Activated naive CD4-positive, alpha-beta T cell (primary cell): ENCODE measurements around the gene HLA-F.

Experiments
- DNase-seq, 4 experiments: peaks; one replicate each; lab custom pipeline; 2025; lab: John Stamatoyannopoulos, UW

HLA-F gene

DNA sequence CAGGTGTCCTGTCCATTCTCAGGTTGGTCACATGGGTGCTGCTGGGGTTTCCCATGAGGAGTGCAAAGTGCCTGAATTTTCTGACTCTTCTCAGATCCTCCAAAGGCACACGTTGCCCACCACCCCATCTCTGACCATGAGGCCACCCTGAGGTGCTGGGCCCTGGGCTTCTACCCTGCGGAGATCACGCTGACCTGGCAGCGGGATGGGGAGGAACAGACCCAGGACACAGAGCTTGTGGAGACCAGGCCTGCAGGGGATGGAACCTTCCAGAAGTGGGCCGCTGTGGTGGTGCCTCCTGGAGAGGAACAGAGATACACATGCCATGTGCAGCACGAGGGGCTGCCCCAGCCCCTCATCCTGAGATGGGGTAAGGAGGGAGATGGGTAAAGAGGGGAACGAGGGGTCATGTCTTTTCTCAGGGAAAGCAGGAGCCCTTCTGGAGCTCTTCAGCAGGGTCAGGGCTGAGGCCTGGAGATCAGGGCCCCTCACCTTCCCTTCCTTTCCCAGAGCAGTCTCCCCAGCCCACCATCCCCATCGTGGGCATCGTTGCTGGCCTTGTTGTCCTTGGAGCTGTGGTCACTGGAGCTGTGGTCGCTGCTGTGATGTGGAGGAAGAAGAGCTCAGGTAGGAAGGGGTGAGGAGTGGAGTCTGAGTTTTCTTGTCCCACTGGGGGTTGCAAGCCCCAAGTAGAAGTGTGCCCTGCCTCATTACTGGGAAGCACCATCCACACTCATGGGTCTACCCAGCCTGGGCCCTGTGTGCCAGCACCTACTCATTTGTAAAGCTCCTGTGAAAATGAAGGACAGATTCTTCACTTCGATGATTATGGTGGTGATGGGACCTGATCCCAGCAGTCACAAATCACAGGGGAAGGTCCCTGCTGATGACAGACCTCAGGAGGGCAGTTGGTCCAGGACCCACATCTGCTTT lies 2.0 kb downstream of the HLA-F start:
- no peak for DNase-seq

GRCh38 chr6:29726001-29726400 lies 2.8 kb downstream of the HLA-F start:
- DNase-seq = no peak

DNA sequence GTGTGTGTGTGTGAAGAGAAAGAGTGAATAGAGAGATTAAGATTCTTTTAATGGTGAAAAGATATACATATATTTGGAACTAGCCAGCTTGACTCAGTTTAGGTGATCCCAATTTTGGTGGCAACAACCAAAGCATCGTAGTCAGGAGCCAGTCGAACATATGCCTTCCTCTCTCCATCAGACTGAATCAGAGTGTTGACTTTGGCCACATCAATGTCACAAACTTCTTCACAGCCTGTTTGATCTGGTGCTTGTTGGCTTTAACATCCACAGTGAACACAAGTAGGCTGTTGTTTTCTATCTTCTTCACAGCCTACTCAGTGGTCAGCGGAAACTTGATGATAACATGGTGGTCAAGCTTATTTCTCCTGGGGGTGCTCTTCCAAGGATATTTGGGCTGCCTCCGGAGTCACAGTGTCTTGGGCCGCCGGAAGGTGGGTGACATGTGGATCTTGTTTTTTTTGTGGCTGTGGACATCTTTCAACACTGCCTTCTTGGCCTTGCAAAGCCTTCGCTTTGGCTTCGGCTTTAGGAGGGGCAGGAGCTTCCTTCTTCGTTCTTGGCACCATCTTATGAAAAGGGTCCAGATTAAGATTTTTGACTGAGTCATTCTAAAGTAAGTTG lies 3.4 kb downstream of the HLA-F start:
- DNase-seq = no peak

DNA sequence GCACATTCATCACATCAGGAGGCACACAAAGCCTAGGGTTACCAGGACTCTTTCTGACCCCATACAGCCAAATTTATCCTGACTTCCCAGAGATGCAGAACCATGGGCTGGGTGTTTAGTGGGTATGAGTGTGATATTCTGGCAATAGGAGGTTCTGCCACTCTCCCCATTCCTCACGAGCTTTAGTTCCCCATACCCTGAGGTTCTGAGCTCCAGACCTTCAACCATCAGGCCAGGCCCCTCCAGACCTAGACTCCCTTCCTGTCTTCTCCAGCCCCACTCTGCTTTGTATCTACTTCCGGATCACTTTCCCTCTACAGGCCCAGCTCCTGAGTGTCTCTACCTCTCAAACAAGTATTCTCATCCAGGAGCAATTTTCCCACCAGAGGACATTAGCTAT lies 4.4 kb downstream of the HLA-F start:
- no peak for DNase-seq

DNA sequence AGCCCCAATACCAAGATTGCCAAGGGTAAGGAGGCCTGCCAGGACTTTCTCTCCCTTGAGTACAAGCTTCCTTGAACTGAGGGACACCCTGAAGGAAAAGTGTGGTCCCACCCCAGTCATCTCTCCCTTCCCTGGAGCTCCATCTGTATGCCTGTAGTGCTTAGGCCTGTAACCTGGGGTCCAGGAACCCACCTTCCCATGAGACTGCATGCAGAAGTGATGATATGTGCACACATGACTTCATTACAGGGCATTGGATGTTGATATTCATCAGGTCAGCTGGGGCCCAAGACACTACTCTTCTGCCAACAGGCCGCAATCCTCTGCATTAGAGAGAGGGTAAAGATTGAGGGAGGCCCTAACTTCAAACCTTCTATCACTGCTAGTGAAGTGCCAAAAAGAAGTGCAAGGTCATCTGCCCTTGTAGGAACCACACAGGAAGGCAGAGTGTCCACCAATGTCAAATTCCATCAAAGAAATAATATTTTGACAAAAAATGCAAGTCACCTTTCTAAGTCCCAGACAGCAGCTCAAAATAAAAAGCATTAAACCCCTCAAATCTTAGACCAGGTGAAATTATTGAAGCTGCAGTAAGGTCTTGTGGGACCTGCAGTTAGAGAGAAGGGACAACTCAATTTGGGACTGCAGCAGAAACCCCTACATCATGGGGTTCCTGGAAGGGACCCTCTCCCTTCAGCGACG lies 5.1 kb downstream of the HLA-F start:
- no peak for DNase-seq

DNA sequence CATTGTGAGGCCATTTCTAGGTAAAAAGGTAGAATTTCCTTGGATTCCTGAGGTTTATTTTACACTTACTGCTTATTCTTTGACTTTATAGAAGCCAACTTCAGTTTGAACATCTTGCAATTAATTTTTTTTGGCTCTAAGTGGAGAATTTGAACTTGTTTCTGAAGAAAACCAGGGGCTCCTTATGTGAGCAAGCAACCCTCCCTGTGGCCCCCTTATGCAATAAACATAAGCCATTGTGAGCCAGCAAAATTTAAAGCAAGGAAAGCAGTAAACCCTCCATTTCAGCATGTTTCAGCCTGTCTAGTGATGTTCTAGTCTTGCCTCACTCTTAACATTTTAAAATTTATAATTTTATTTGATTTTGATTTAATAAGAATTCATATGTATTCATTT lies 5.6 kb downstream of the HLA-F start:
- no peak for DNase-seq

GRCh38 chr6:29729774-29730328 lies 6.6 kb downstream of the HLA-F start:
- DNase-seq = no peak

GRCh38 chr6:29730575-29731126 lies 7.4 kb downstream of the HLA-F start:
- no peak for DNase-seq

DNA sequence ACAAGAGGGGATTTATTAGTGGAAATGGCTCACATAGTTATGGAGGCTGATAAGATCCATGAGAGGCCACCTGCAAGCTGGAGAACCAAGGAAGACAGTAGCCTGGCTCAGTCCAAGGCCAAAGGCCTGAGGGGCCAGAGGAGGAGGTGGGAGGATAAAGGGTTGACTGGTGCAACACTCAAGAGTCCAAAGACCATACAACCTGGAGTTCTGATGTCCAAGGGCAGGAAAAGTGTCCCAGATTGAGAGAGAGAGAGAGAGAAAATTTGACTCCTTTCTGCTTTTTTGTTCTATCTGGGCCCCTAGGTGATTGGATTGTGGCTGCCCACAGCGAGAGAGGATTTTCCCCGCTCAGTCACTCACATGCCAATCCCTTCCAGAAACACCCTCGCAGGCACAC lies 8.0 kb downstream of the HLA-F start:
- no peak for DNase-seq

GRCh38 chr6:29733057-29733456 lies 9.8 kb downstream of the HLA-F start:
- DNase-seq = no peak

DNA sequence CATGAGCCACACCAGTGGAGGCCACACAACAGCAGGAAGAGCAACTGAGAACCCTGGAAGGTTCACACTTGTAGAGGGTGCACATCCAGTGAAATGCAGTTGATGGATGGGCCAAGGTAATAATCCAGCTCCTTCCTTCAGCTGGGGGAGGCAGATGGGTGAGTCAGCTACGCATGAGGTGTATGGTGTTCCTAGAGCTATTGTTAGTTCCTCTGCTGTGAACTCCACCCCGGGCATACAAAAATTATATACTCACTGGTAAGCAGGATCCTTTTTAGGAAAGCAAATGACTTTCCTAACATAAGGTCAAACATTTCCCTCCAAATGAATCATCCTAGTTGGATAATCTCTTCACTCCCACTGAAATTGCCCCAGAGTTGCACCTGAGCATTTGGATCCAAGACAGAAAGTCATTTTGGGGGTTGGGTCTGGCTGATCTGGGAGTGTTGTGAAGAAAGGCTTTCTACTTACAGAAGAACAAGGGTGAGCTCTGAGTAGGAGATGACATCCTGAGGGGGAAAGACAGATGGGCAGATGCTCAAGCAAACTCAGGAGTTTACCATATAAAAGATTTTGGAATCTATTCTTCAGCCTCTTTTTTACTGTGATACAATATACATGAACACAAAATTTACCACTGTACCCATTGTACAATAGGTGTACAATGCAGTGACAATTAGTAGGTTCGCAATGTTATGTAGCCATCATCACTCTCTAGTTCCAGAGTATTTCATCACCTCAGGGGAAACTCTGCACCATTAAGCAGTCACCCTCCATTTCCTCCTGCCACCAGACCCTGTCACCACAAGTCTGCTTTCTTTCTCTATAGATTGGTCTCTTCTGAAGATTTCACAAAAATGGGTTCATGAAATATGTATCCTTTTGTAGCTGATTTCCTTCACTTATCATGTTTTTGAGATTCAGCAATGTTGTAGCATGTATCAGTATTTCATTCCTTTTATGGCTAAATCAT lies 11.1 kb downstream of the HLA-F start:
- no peak for DNase-seq

DNA sequence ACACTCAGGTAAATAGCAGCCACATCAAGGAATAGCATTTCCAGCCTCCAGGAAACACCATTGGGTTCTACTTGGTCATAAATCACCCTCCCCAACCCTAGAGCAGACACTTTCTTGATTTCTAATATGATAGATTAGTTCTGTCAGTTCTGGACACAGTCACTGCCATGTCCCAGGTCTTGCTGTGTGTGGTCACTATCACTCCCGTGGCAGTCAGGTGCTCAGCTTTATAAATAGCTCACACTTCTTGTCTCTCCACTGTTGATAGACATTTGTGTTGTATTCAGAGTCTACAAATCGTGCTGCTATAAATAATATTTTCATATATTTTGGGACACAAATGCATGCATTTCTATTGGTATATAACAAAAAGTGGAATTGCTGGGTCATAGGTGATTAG lies 13.3 kb downstream of the HLA-F start:
- DNase-seq = no peak

DNA sequence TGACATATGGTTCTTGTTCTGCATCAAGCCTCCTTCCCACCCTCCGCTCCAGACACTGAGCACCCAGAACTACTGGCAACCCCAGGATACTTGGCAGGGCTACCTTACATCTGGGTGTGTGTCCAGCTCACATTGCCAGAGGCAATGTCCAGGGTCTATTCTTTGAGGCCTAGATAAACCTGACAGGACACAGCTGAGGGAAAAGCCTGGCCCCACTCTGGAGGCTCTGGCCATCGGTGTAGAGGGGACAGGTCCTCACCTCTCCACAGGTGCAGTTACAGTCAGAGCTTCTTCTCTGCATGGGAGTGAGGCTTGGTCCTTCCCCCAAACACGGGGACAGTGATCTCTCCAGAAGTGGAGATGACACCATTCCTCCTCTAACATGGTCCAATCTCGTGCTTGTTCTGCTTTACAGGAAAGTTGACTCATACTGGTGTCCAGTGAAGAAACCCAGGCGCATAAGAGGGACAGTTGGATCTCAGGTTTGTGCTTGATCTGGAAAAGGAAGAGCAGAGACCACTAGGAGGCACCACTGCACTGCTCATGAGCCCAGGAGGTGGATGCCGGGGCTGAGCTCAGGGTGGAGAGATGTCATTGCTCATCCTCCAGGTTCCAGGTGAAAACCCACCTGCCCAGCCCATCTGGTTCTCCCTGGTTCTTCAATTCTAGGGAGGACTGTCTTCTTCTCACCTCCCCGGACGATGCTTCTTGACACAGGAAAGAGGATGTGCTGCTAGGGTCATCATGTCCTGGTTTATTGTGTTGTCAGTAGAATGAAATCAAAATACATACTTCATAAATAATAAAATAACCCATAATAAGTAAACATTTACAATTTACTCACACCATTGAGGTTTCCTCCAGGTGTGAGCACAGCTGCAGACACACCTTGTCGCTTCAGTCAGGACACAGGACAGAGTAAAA lies 14.7 kb downstream of the HLA-F start:
- peak in 3 of 4 experiments; percentile 16 to 54 (median 52) for DNase-seq

DNA sequence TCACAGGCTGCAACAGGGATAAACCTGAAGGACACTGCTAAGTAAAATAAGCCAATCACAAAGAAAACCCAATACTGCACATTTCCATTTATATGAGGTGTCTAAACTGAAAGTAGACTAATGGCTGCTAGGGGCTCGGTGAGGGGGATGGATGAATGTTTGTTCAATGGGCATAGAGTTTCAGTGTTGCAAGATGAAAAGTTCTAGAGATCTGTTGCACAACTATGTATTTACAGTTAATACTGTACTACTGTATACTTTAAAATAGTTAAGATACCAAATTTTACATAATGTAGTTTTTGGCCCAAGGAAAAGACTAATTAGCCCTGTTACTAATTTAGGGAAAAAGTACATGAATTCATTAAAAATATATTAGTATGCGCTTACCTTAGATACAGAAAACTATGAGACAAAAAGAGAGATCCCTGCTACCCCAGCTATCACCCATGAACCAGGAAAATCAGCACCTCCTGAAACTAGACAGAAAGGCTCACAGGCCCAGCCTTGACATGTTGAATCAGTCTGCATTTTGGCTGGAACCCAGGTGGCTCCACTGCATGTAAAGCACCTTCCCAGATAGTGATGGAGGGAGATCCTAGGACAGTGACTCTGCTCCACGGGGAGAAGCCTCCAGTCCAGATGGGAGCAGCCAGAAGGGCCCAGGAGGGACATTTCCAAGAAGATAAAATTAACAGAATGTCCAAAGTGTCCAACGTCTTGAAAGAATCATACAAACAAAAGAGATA lies 16.1 kb downstream of the HLA-F start:
- no peak for DNase-seq

DNA sequence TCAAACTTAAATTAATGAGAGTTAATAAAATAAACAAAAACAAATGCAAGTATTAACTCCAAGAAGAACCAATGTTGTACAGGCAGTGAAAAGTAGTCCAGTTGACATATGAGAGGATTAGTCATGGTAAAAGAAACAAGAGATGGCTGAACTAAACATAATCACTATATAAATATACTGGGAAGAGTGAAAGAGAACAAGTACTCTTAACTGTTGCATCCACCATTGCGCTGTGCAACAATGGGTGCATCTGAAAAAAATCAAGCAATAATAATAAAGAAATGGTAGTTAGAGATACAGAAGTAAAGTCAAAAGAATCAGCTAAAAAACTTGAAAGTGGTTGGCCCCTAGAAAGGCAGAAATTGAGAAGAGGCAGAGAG lies 16.6 kb downstream of the HLA-F start:
- DNase-seq = no peak

DNA sequence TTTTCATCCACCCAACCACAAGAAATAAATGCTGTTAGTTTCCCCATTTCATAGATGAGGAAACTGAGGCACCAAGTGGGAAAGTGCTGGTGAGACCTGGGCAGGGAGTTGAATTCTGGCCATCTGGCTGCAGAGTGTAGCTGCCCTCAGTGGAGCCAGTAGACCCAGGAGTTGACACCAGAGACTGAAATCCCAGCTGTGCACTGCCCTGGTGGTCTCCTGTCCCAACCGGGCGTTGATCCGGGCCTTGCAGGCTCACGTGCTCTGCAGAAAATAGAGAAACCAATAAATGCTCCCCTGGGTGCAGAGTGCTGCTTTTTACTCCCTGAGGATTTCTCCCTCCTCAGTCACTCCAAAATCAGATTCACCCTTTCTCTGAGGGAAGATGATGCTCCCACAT lies 18.4 kb downstream of the HLA-F start:
- no peak for DNase-seq

DNA sequence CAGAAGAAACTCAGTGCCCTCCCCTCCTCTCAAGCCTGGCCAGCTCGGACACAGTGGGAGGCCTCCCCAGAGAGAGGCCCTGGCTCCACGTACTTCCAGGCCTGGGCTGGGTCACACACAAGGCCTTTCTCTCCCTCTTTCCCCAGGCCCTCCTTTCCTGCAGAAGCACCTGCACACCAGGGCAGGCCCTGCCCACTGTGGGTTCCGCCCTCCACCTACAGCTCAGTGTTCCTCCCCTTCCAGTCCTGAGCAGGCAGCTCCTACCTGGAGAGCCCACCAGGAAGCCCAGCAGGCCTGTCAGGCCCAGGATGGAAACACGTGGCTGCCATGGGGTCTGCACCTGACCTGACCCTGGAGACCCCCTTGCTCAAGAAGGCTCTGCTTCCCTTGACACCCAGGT lies 18.9 kb downstream of the HLA-F start:
- no peak for DNase-seq

GRCh38 chr6:29743025-29743424 lies 19.8 kb downstream of the HLA-F start:
- DNase-seq = no peak

DNA sequence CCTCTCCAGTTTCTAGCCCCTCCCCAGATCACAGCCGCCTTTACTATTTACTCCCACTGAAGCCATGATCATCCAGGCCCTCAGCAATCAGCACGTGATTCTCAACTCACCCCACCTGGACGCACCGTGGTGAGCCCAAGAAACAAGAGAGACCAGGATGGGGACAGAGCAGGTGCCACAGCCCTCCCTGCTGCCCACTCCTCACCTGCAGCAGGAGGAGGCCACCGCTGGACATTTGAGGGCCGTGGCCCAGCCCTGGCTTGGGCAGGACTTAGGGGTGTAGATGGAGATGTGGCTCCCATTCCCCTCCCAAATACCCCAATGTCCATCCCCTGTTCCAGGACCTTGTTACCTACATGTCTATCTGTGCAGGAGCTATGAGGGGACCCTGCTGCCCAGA lies 20.3 kb downstream of the HLA-F start:
- no peak for DNase-seq
